Common myeloid progenitor, CD34-positive (primary cell): ENCODE measurements around the gene SETD3.

Experiments used
- CTCF ChIA-PET: fragments of 350-600 bp; sonication (Branson Sonifier 250); formaldehyde crosslinking; loops from one replicate; lab custom pipeline; 2021; ENCODE audit warnings: antibody characterized with exemption; lab: Charles Lee
- POLR2A ChIA-PET: fragments of 350-600 bp; sonication (Branson Sonifier 250); formaldehyde crosslinking; loops from one replicate; lab custom pipeline; 2021; ENCODE audit warnings: antibody characterized with exemption; lab: Charles Lee
- DNase-seq, 3 donors: peaks; one replicate each; pipeline versions ENCODE4 v3.0.0 to v3.0.0-alpha.2; 2013
- H3K27ac ChIP-seq, 2 experiments: 1 replicate in 1 of 2; 2 replicates in 1 of 2; pipeline ENCODE4 v1.7.0; 2013; ENCODE audit warnings: inconsistent platforms in 2 of 2, low read length in 2 of 2, mild to moderate bottlenecking in 2 of 2, low read depth in 1 of 2, moderate library complexity in 1 of 2; ENCODE audit not compliant: severe bottlenecking in 2 of 2, insufficient read depth in 1 of 2, poor library complexity in 1 of 2
- H3K27me3 ChIP-seq, 5 experiments: replicated peaks in 2 of 5; 1 replicate in 3 of 5; 2 replicates in 2 of 5; pipeline versions ENCODE4 v1.6.1 to v1.7.0; 2013; ENCODE audit warnings: low read length in 4 of 5, mild to moderate bottlenecking in 2 of 5, moderate library complexity in 2 of 5, inconsistent platforms in 1 of 5; ENCODE audit not compliant: insufficient read depth in 5 of 5, control insufficient read depth in 4 of 5
- H3K36me3 ChIP-seq, 4 experiments: 1 replicate in 2 of 4; 2 replicates in 2 of 4; pipeline versions ENCODE4 v1.6.1 to v1.7.0; 2013; ENCODE audit warnings: low read length in 3 of 4, control low read depth in 1 of 4, mild to moderate bottlenecking in 1 of 4; ENCODE audit not compliant: control insufficient read depth in 4 of 4, insufficient read depth in 4 of 4
- H3K4me1 ChIP-seq, 4 experiments: 1 replicate in 3 of 4; 2 replicates in 1 of 4; pipeline versions ENCODE4 v1.6.1 to v1.7.1; 2013; ENCODE audit warnings: low read length in 3 of 4, mild to moderate bottlenecking in 3 of 4, control low read depth in 1 of 4, inconsistent platforms in 1 of 4, moderate library complexity in 1 of 4; ENCODE audit not compliant: control insufficient read depth in 4 of 4, insufficient read depth in 4 of 4; ENCODE audit errors: control extremely low read depth in 1 of 4
- H3K4me3 ChIP-seq, 7 experiments: 1 replicate in 4 of 7; 2 replicates in 3 of 7; pipeline versions ENCODE4 v1.5.1 to v1.7.0; 2013; ENCODE audit warnings: mild to moderate bottlenecking in 7 of 7, low read length in 6 of 7, moderate library complexity in 6 of 7, inconsistent platforms in 2 of 7, low read depth in 2 of 7, control low read depth in 1 of 7; ENCODE audit not compliant: insufficient read depth in 4 of 7, control insufficient read depth in 1 of 7; ENCODE audit errors: extremely low read depth in 1 of 7
- H3K9me3 ChIP-seq, 5 experiments: 1 replicate in 4 of 5; 2 replicates in 1 of 5; pipeline versions ENCODE4 v1.6.1 to v1.7.1; 2013; ENCODE audit warnings: low read length in 4 of 5, mild to moderate bottlenecking in 2 of 5, inconsistent platforms in 1 of 5, low read depth in 1 of 5, moderate library complexity in 1 of 5; ENCODE audit not compliant: control insufficient read depth in 4 of 5, insufficient read depth in 2 of 5; ENCODE audit errors: control extremely low read depth in 1 of 5
- WGBS: methylation state at CpG from one replicate; pipeline ENCODE4 v1.1.5; 2013; ENCODE audit not compliant: insufficient coverage; 5-methylcytosine and 5-hydroxymethylcytosine counted together

Gene SETD3

GRCh38 chr14:99506276-99506675, 25.6 kb upstream of the SETD3 start:
- H3K9me3 ChIP-seq: no peaks in the 10 kb centered on the region
- ChIA-PET POLR2A (no interaction called here), CTCF (no interaction called here)
- peaks cover 24 to 96% (median 74%) of the 10 kb centered on the region in 4 experiments for H3K36me3 ChIP-seq
- H3K27me3 ChIP-seq: no peaks in the 10 kb centered on the region
- H3K4me3 ChIP-seq: no peak overlapping the region
- no peak overlapping the region for H3K27ac ChIP-seq
- no peak for DNase-seq
- H3K4me1 ChIP-seq: no peaks in the 10 kb centered on the region
- WGBS: 99% methylated on average over 5 of the region's 6 CpGs

GRCh38 chr14:99505089-99505488, 24.4 kb upstream of the SETD3 start:
- Histone ChIP-seq H3K27me3 (no peaks in the 10 kb centered on the region), H3K4me3 (no peak overlapping the region), H3K9me3 (no peaks in the 10 kb centered on the region), H3K4me1 (no peaks in the 10 kb centered on the region), H3K36me3 (peaks cover 23 to 96% (median 79%) of the 10 kb centered on the region in 4 experiments), H3K27ac (no peak overlapping the region)
- no peak for DNase-seq
- ChIA-PET CTCF (interaction anchor here (1.8 kb wide), 1 partner anchor 10 kb away, joined by 6 read pairs; no protein-coding TSS in a partner anchor), POLR2A (no interaction called here)
- 93% methylated on average over 4 of the region's 5 CpGs for WGBS

GRCh38 chr14:99503848-99504453, 23.3 kb upstream of the SETD3 start:
- Histone ChIP-seq H3K4me1 (no peaks in the 10 kb centered on the region), H3K27me3 (no peaks in the 10 kb centered on the region), H3K36me3 (peaks cover 23 to 88% (median 73%) of the 10 kb centered on the region in 4 experiments), H3K4me3 (no peak overlapping the region), H3K27ac (no peak overlapping the region), H3K9me3 (no peaks in the 10 kb centered on the region)
- CTCF ChIA-PET: interaction anchor here (1.8 kb wide), 1 partner anchor 9 kb away, joined by 6 read pairs; no protein-coding TSS in a partner anchor
- POLR2A ChIA-PET: no interaction called here
- WGBS: 100% methylated on average over 2 of the region's 4 CpGs
- DNase-seq: no peak

GRCh38 chr14:99502989-99503421, 22.3 kb upstream of the SETD3 start:
- CTCF ChIA-PET: no interaction called here
- no peaks in the 10 kb centered on the region for H3K4me1 ChIP-seq
- no peak for DNase-seq
- peaks cover 18 to 87% (median 68%) of the 10 kb centered on the region in 4 experiments for H3K36me3 ChIP-seq
- WGBS: 99% methylated on average over 14 of the region's 14 CpGs
- no peak overlapping the region for H3K27ac ChIP-seq
- no peak overlapping the region for H3K4me3 ChIP-seq
- POLR2A ChIA-PET: no interaction called here
- no peaks in the 10 kb centered on the region for H3K9me3 ChIP-seq
- H3K27me3 ChIP-seq: no peaks in the 10 kb centered on the region

GRCh38 chr14:99497894-99498293, 17.2 kb upstream of the SETD3 start:
- WGBS: 86% methylated on average over 2 of the region's 3 CpGs
- H3K27ac ChIP-seq: no peak overlapping the region
- peaks cover 43 to 79% (median 63%) of the 10 kb centered on the region in 4 experiments for H3K36me3 ChIP-seq
- H3K4me3 ChIP-seq: no peak overlapping the region
- H3K27me3 ChIP-seq: no peaks in the 10 kb centered on the region
- ChIA-PET CTCF (no interaction called here), POLR2A (no interaction called here)
- H3K4me1 ChIP-seq: no peaks in the 10 kb centered on the region
- DNase-seq: no peak
- no peaks in the 10 kb centered on the region for H3K9me3 ChIP-seq

- Histone ChIP-seq H3K4me3 (no peak overlapping the region), H3K27ac (no peak overlapping the region), H3K36me3 (peaks cover 40 to 79% (median 63%) of the 10 kb centered on the region in 4 experiments), H3K9me3 (no peaks in the 10 kb centered on the region), H3K4me1 (no peaks in the 10 kb centered on the region), H3K27me3 (no peaks in the 10 kb centered on the region)
- DNase-seq: no peak
- WGBS: 100% methylated on average over 1 of the region's 2 CpGs
- POLR2A ChIA-PET: no interaction called here
- CTCF ChIA-PET: no interaction called here
Measured at GRCh38 chr14:99497341-99497740, 16.7 kb upstream of the SETD3 start.

GRCh38 chr14:99484106-99484505, 3.4 kb upstream of the SETD3 start:
- Histone ChIP-seq H3K27me3 (no peaks in the 10 kb centered on the region), H3K4me1 (peaks cover 6 to 22% (median 17%) of the 10 kb centered on the region in 4 experiments), H3K4me3 (no peak overlapping the region), H3K27ac (no peak overlapping the region), H3K9me3 (no peaks in the 10 kb centered on the region), H3K36me3 (no peaks in the 10 kb centered on the region)
- no peak for DNase-seq
- ChIA-PET POLR2A (no interaction called here), CTCF (no interaction called here)
- no CpG with 5 or more reads among the region's 2 CpGs for WGBS
